Stomach (tissue), 4 donors: ENCODE data around the gene ZFYVE21.

Experiments
- CTCF ChIP-seq, 7 experiments: fragments of 450-650 bp in 4 of 7; fragments of 200-600 bp in 3 of 7; sonication (generic) in 3 of 7; IDR thresholded peaks; one replicate each; pipeline ENCODE4 v1.5.1; 2016 to 2019; ENCODE audit warnings: antibody characterized with exemption in 7 of 7, control low read depth in 2 of 7, mild to moderate bottlenecking in 1 of 7
- EP300 ChIP-seq: sonication (generic); formaldehyde crosslinking; IDR thresholded peaks from one replicate; pipeline ENCODE4 v1.6.1; 2017; ENCODE audit warnings: antibody characterized with exemption
- POLR2AphosphoS5 ChIP-seq, 3 donors: sonication (generic); formaldehyde crosslinking; IDR thresholded peaks; one replicate each; pipeline ENCODE4 v1.6.1; 2016; ENCODE audit warnings: antibody characterized with exemption in 3 of 3

GRCh38 chr14:103686831-103687485 lies 28.7 kb upstream of the ZFYVE21 start:
- TF ChIP-seq EP300 (no peak), CTCF (IDR thresholded peaks at IDR 0.05) (no peak), POLR2AphosphoS5 (IDR thresholded peaks at IDR 0.05) (no peak)
